HG03521 (cell line): ENCODE measurements around the gene TBC1D2.
A peak's percentile ranks its signal among the peaks of the same experiment; 100 is the strongest.
"Not testable (repeated sequence)": the region's sequence is repeated elsewhere in the genome, so short reads cannot be mapped to it uniquely, and the experiment has no call there.

ENCODE experiments used
- ATAC-seq: cut with Tn5 transposase; IDR thresholded peaks from one replicate; pipeline ENCODE4 v1.9.1; 2021; ENCODE audit warnings: mild to moderate bottlenecking, moderate library complexity; ENCODE audit not compliant: unreplicated experiment

TBC1D2 gene

GRCh38 chr9:98271479-98271878 lies 16.0 kb upstream of the TBC1D2 start:
- ATAC-seq: no peak

GRCh38 chr9:98270284-98270683 lies 14.8 kb upstream of the TBC1D2 start:
- ATAC-seq: not testable (repeated sequence)

GRCh38 chr9:98269652-98270051 lies 14.2 kb upstream of the TBC1D2 start:
- ATAC-seq: not testable (repeated sequence)

GRCh38 chr9:98267556-98267955 lies 12.1 kb upstream of the TBC1D2 start:
- not testable (repeated sequence) for ATAC-seq

GRCh38 chr9:98264516-98264915 lies 9.1 kb upstream of the TBC1D2 start:
- ATAC-seq: no peak

GRCh38 chr9:98263482-98264357 lies 8.3 kb upstream of the TBC1D2 start:
- ATAC-seq: peak; percentile 80

- no peak for ATAC-seq
Observed at GRCh38 chr9:98263080-98263479, 7.6 kb upstream of the TBC1D2 start.

GRCh38 chr9:98262056-98262455 lies 6.6 kb upstream of the TBC1D2 start:
- ATAC-seq: no peak

- ATAC-seq: no peak
Observed at GRCh38 chr9:98260635-98261034, 5.2 kb upstream of the TBC1D2 start.

- ATAC-seq: no peak
Observed at GRCh38 chr9:98259791-98260190, 4.3 kb upstream of the TBC1D2 start.

GRCh38 chr9:98256756-98257155 lies 1.3 kb upstream of the TBC1D2 start:
- ATAC-seq: no peak

GRCh38 chr9:98255061-98255577 lies 330 bp downstream of the TBC1D2 start:
- ATAC-seq: no peak

GRCh38 chr9:98254228-98255060 lies 1.0 kb downstream of the TBC1D2 start:
- ATAC-seq: no peak

GRCh38 chr9:98253565-98253964 lies 1.9 kb downstream of the TBC1D2 start:
- ATAC-seq: no peak

- no peak for ATAC-seq
Observed at GRCh38 chr9:98251551-98251950, 3.9 kb downstream of the TBC1D2 start.

GRCh38 chr9:98249771-98250170 lies 5.7 kb downstream of the TBC1D2 start:
- no peak for ATAC-seq

GRCh38 chr9:98248737-98249474 lies 6.5 kb downstream of the TBC1D2 start:
- ATAC-seq: no peak

- ATAC-seq: no peak
Observed at GRCh38 chr9:98247831-98248657, 7.4 kb downstream of the TBC1D2 start.

GRCh38 chr9:98242426-98242825 lies 13.0 kb downstream of the TBC1D2 start:
- no peak for ATAC-seq
